GM21381 (cell line): ENCODE results near the gene RRP36.

ENCODE experiments used
- ATAC-seq: cut with Tn5 transposase; IDR thresholded peaks from one replicate; pipeline ENCODE4 v1.9.1; 2021; ENCODE audit warnings: mild to moderate bottlenecking, moderate library complexity; ENCODE audit not compliant: unreplicated experiment

The RRP36 gene

GRCh38 chr6:43006251-43006650, 15.2 kb upstream of the RRP36 start:
- ATAC-seq = no peak

- ATAC-seq = no peak
Measured at GRCh38 chr6:43007126-43007525, 14.3 kb upstream of the RRP36 start.

- ATAC-seq = no peak
Measured at GRCh38 chr6:43009124-43009523, 12.3 kb upstream of the RRP36 start.

- no peak for ATAC-seq
Measured at GRCh38 chr6:43011207-43011606, 10.2 kb upstream of the RRP36 start.

GRCh38 chr6:43012364-43012763, 9.1 kb upstream of the RRP36 start:
- no peak for ATAC-seq

- no peak for ATAC-seq
Measured at GRCh38 chr6:43013097-43013842, 8.2 kb upstream of the RRP36 start.

GRCh38 chr6:43013843-43014433, 7.5 kb upstream of the RRP36 start, which contains the start of the genes KLHDC3 and MEA1:
KLHDC3 (plus strand) TSS chr6:43014249; CDS start chr6:43017193, 2,944 bp downstream.
MEA1 (minus strand) TSS chr6:43013946; CDS start chr6:43013813, 133 bp downstream.
- peak; percentile 92 for ATAC-seq

GRCh38 chr6:43014434-43014909, 7.0 kb upstream of the RRP36 start:
- no peak for ATAC-seq

- ATAC-seq = no peak
Measured at GRCh38 chr6:43016176-43016942, 5.1 kb upstream of the RRP36 start.

- no peak for ATAC-seq
Measured at GRCh38 chr6:43016943-43017334, 4.5 kb upstream of the RRP36 start.

- ATAC-seq = no peak
Measured at GRCh38 chr6:43019152-43019551, 2.3 kb upstream of the RRP36 start.

GRCh38 chr6:43020052-43020705, 1.2 kb upstream of the RRP36 start:
- ATAC-seq = no peak

GRCh38 chr6:43020847-43021246, 576 bp upstream of the RRP36 start:
- ATAC-seq = no peak

GRCh38 chr6:43024436-43024835, 3.0 kb downstream of the RRP36 start:
- no peak for ATAC-seq

GRCh38 chr6:43026365-43026764, 4.9 kb downstream of the RRP36 start:
- no peak for ATAC-seq

GRCh38 chr6:43029120-43029519, 7.7 kb downstream of the RRP36 start:
- no peak for ATAC-seq

- no peak for ATAC-seq
Measured at GRCh38 chr6:43032326-43032725, 10.9 kb downstream of the RRP36 start.

- no peak for ATAC-seq
Measured at GRCh38 chr6:43033496-43034189, 12.2 kb downstream of the RRP36 start.

GRCh38 chr6:43034190-43034525, 12.7 kb downstream of the RRP36 start:
- ATAC-seq = no peak

- no peak for ATAC-seq
Measured at GRCh38 chr6:43035495-43036194, 14.2 kb downstream of the RRP36 start.
